Upper lobe of right lung (tissue), 1 donor: Measurements from ENCODE around the gene HSPA4. TPM values are rescaled to one million over a fixed set of nuclear protein-coding genes. Genes with fewer than 3 reads are reported as not detected.
"Not testable (repeated sequence)": the region's sequence is repeated elsewhere in the genome, so short reads cannot be mapped to it uniquely, and the experiment has no call there.

Experiments used
- ATAC-seq: fragments of 200-7000 bp; cut with Tn5 transposase; one replicate; pipeline ENCODE4 v1.9.1; 2020; ENCODE audit warnings: mild to moderate bottlenecking, moderate library complexity
- DNase-seq: peaks from one replicate; pipeline ENCODE4 v3.0.0-alpha.2; 2020
- H3K27ac ChIP-seq: fragments of 200-600 bp; one replicate; pipeline ENCODE4 v1.8.0; 2022
- H3K27me3 ChIP-seq: fragments of 200-600 bp; one replicate; pipeline ENCODE4 v1.8.0; 2022; ENCODE audit warnings: mild to moderate bottlenecking
- H3K36me3 ChIP-seq: fragments of 200-600 bp; one replicate; pipeline ENCODE4 v1.8.0; 2022
- H3K4me1 ChIP-seq: fragments of 200-600 bp; one replicate; pipeline ENCODE4 v1.8.0; 2022
- H3K4me3 ChIP-seq: fragments of 200-600 bp; one replicate; pipeline ENCODE4 v1.8.0; 2022; ENCODE audit warnings: mild to moderate bottlenecking
- H3K9me3 ChIP-seq: fragments of 200-600 bp; one replicate; pipeline ENCODE4 v1.8.0; 2022
- intact Hi-C: fragments of 100-400 bp; cut with DNase I; formaldehyde crosslinking; loops from one replicate; pipeline ENCODE4 v1.11.0; 2022
- long read RNA-seq: library from polyadenylated mRNA; unstranded; transcript quantifications from one replicate; pipeline ENCODE4 v2.0.0, GENCODE V29; 2021
- total RNA-seq: library from RNA; stranded (reverse); fragmentation: NEBNext Ultra II Directional; extraction: Animal tissue kit (Norgen Biotek cat#: 25700); gene quantifications from one replicate; pipeline ENCODE4 v1.2.1, GENCODE V29; 2021
- TF ChIP-seq, protein P1 (sequence below): fragments of 200-600 bp; IDR thresholded peaks from one replicate; pipeline ENCODE4 v1.8.0; 2022; ENCODE audit warnings: antibody characterized with exemption
- donor health status: DM: no; HTN: yes; CAD: no; lungs with severe emphysema.

The HSPA4 gene
- 64.1 TPM for total RNA-seq
- long read RNA-seq, full-length matches to known transcripts, result 68 of 82 reads
- long read RNA-seq, partial matches to known transcripts, result 4 of 82 reads
- long read RNA-seq, other reads (novel, unspliced or antisense), result 10 of 82 reads

DNA sequence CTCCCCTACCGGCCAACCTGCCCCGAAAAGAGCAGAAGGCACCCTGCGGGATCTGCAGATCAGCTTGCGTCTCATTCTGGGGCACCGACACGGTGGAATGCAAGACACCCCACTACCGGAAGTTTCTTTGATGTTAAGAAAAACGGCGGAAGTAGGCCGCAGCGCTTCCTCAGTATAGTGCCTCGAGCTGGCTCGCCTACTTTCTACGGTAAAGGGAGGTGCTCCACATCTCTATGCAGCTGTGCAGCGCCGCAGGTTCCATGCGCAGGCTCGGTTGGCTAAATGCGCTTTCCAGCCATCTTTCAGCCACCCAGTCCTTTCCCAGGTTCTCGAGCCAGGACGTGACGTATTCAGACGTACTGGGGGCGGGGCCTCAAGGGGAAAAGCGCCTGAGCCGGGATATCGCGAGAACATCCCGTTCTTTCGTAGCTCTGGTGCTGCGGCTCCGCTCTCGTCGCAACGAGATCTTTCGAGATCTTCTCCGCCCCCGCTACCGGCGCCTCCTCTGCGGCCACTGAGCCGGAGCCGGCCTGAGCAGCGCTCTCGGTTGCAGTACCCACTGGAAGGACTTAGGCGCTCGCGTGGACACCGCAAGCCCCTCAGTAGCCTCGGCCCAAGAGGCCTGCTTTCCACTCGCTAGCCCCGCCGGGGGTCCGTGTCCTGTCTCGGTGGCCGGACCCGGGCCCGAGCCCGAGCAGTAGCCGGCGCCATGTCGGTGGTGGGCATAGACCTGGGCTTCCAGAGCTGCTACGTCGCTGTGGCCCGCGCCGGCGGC, at the start of gene HSPA4:
HSPA4 (plus strand) TSS at position 472 of the 775 bp plus-strand sequence; CDS start at position 710, 238 bp downstream.
- peak; percentile 95 for ATAC-seq
- TF ChIP-seq, protein P1, sequence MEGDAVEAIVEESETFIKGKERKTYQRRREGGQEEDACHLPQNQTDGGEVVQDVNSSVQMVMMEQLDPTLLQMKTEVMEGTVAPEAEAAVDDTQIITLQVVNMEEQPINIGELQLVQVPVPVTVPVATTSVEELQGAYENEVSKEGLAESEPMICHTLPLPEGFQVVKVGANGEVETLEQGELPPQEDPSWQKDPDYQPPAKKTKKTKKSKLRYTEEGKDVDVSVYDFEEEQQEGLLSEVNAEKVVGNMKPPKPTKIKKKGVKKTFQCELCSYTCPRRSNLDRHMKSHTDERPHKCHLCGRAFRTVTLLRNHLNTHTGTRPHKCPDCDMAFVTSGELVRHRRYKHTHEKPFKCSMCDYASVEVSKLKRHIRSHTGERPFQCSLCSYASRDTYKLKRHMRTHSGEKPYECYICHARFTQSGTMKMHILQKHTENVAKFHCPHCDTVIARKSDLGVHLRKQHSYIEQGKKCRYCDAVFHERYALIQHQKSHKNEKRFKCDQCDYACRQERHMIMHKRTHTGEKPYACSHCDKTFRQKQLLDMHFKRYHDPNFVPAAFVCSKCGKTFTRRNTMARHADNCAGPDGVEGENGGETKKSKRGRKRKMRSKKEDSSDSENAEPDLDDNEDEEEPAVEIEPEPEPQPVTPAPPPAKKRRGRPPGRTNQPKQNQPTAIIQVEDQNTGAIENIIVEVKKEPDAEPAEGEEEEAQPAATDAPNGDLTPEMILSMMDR, result no peak
- Histone ChIP-seq H3K4me3 (peak within 1 kb of the TSS; percentile 99), H3K27me3 (no peaks in the 10 kb centered on the region), H3K36me3 (no peaks in the 10 kb centered on the region), H3K27ac (peak within 1 kb of the TSS; percentile 100), H3K4me1 (peaks cover 44% of the 10 kb centered on the region), H3K9me3 (no peaks in the 10 kb centered on the region)
- peak; percentile 98 for DNase-seq
- intact Hi-C loops, result no loop called here

DNA sequence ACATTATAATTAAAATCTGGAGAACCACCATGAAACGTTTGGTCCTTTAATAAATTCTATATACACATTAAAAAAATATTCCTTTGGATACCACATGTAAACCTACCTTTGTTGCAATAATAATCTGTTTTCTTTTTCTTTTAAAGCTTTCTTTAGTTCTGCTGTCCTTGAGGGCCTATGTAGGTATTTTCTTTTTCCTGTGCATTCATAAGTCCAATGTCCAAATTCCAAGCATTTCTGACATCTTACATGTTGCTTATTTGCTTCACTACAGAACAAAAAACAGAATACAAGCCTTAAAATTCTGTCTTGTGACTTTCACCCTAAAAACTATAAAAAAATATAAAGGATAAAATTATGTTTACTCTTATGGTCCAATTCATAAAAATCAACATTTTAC, 45.2 kb upstream of the HSPA4 start:
- DNase-seq (no peak), ATAC-seq (no peak)
- Histone ChIP-seq H3K27ac (no peak overlapping the region), H3K36me3 (peaks cover 46% of the 10 kb centered on the region), H3K27me3 (no peaks in the 10 kb centered on the region), H3K4me1 (no peaks in the 10 kb centered on the region), H3K9me3 (no peaks in the 10 kb centered on the region), H3K4me3 (no peak overlapping the region)
- TF ChIP-seq, protein P1, result no peak
- intact Hi-C loops, result no loop called here

- DNase-seq, H3K27me3 ChIP-seq, ATAC-seq, H3K27ac ChIP-seq, H3K4me1 ChIP-seq, H3K4me3 ChIP-seq, intact Hi-C loops, H3K9me3 ChIP-seq: not testable (repeated sequence)
- peaks cover 34% of the 10 kb centered on the region for H3K36me3 ChIP-seq
Measured at GRCh38 chr5:133008455-133008854, 43.4 kb upstream of the HSPA4 start.

DNA sequence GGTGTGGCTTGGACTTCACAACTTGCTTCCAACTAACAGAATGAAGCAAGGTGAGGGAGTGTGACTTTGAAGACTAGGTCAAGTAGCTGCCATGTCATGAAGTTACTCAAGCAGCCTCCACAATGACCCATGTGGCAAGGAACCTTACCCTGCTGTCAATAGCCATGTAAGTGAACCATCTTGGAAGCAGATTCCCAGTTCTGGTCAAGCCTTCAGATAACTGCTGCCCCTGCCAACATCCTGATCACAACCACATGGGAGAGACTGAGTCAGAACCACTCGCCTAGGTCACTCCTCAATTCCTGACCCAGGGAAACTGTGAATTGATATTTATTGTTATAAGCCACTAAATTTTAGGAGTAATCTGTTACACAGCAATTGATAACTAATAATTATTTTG, 36.3 kb upstream of the HSPA4 start:
- ATAC-seq, result no peak
- no peaks in the 10 kb centered on the region for H3K9me3 ChIP-seq
- intact Hi-C loops, result no loop called here

DNA sequence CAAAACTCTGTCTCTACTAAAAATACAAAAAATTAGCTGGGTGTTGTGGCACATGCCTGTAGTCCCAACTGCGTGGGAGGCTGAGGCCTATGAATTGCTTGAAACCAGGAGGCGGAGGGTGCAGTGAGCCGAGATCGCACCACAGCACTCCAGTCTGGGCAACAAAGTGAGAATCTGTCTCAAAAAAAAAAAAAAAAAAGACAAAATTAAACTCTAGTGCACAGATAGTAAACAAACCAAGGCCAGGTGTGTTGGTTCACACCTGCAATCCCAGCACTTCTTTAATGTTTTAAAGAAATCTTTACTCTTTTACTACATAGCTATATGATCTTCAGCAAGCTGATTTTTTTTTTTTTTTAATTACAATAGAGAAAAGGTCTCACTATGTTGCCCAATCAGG, 33.8 kb upstream of the HSPA4 start:
- Histone ChIP-seq H3K36me3 (peaks cover 17% of the 10 kb centered on the region), H3K27ac (no peak overlapping the region), H3K27me3 (no peaks in the 10 kb centered on the region), H3K4me3 (no peak overlapping the region), H3K9me3 (no peaks in the 10 kb centered on the region), H3K4me1 (no peaks in the 10 kb centered on the region)
- intact Hi-C loops, result no loop called here
- DNase-seq, result no peak
- ATAC-seq, result no peak
- TF ChIP-seq, protein P1, result no peak

More for the DNA sequence above, 36.3 kb upstream of the HSPA4 start:
- TF ChIP-seq, protein P1, result no peak
- Histone ChIP-seq H3K27ac (no peak overlapping the region), H3K4me3 (no peak overlapping the region), H3K4me1 (no peaks in the 10 kb centered on the region), H3K36me3 (peaks cover 14% of the 10 kb centered on the region), H3K27me3 (no peaks in the 10 kb centered on the region)
- DNase-seq, result no peak

DNA sequence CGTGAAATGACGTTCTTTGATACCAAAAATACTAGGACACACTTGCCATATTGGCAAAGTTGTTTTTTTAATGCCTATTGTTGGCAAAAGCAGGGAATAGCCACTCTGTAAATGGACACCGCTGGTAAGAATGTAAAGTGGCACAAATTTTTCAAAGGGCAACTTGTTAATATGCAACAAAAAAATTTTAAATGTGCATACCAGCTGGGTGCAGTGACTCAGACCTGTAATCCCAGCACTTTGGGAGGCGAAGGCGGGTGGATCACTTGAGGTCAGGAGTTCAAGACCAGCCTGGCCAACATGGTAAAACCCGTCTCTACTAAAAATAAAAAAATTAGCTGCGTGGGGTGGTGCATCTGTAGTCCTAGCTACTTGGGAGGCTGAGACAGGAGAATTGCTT, 32.3 kb upstream of the HSPA4 start:
- ATAC-seq, intact Hi-C loops, H3K27me3 ChIP-seq, H3K9me3 ChIP-seq, H3K4me3 ChIP-seq, H3K4me1 ChIP-seq, H3K27ac ChIP-seq, DNase-seq: not testable (repeated sequence)
- H3K36me3 ChIP-seq, result peaks cover 19% of the 10 kb centered on the region
